HEK293 (cell line): ENCODE data around the gene PCDH8.

ENCODE experiments used
- GLI4 ChIP-seq: fragments of 450-650 bp; formaldehyde crosslinking; IDR thresholded peaks from 2 replicates; pipeline ENCODE4 v1.5.1; 2016; ENCODE audit warnings: missing biosample characterization, missing genetic modification characterization
- SCRT1 ChIP-seq: fragments of 450-650 bp; formaldehyde crosslinking; IDR thresholded peaks from 2 replicates; pipeline ENCODE4 v1.5.1; 2016; ENCODE audit warnings: missing biosample characterization, missing genetic modification characterization, borderline replicate concordance
- ZBTB17 ChIP-seq: fragments of 450-650 bp; formaldehyde crosslinking; IDR thresholded peaks from 2 replicates; pipeline ENCODE4 v1.5.1; 2016; ENCODE audit warnings: missing biosample characterization, missing genetic modification characterization
- ZNF19 ChIP-seq: fragments of 450-650 bp; formaldehyde crosslinking; IDR thresholded peaks from 2 replicates; pipeline ENCODE4; 2016; ENCODE audit warnings: missing biosample characterization, missing genetic modification characterization, low read depth
- ZNF274 ChIP-seq, 2 experiments: fragments of 200-500 bp in 1 of 2; fragments of 450-650 bp in 1 of 2; sonication (Bioruptor generic) in 1 of 2; formaldehyde crosslinking in 1 of 2; IDR thresholded peaks; 2 replicates each; pipeline versions ENCODE4 v1.5.1 to v1.6.1; 2014 to 2016; ENCODE audit warnings: borderline replicate concordance in 1 of 2, inconsistent platforms in 1 of 2, low read length in 1 of 2, missing biosample characterization in 1 of 2, missing genetic modification characterization in 1 of 2
- ZNF350 ChIP-seq: fragments of 450-650 bp; formaldehyde crosslinking; IDR thresholded peaks from 2 replicates; pipeline ENCODE4 v1.5.0; 2017; ENCODE audit warnings: missing biosample characterization, mild to moderate bottlenecking, missing genetic modification characterization
- ZNF354C ChIP-seq: fragments of 450-650 bp; formaldehyde crosslinking; IDR thresholded peaks from 2 replicates; pipeline ENCODE4 v1.5.1; 2016; ENCODE audit warnings: missing biosample characterization, missing genetic modification characterization, low read depth, borderline replicate concordance
- ZNF610 ChIP-seq: fragments of 450-650 bp; formaldehyde crosslinking; IDR thresholded peaks from 2 replicates; pipeline ENCODE4 v1.5.1; 2016; ENCODE audit warnings: missing biosample characterization, missing genetic modification characterization, borderline replicate concordance
- ZNF677 ChIP-seq: fragments of 450-650 bp; IDR thresholded peaks from 2 replicates; pipeline ENCODE4 v1.5.0; 2018; ENCODE audit warnings: missing biosample characterization, mild to moderate bottlenecking, missing genetic modification characterization, moderate library complexity
- ZNF837 ChIP-seq: fragments of 450-650 bp; formaldehyde crosslinking; IDR thresholded peaks from 2 replicates; pipeline ENCODE4 v1.5.1; 2016; ENCODE audit warnings: missing biosample characterization, missing genetic modification characterization
- TF ChIP-seq, protein P1 (sequence below): fragments of 450-650 bp; formaldehyde crosslinking; IDR thresholded peaks from 2 replicates; pipeline ENCODE4 v1.5.1; 2016; ENCODE audit warnings: missing biosample characterization, missing genetic modification characterization
- TF ChIP-seq, protein P2 (sequence below): fragments of 450-650 bp; formaldehyde crosslinking; IDR thresholded peaks from 2 replicates; pipeline ENCODE4 v1.5.1; 2016; ENCODE audit warnings: missing biosample characterization, missing genetic modification characterization
- TF ChIP-seq, protein P3 (sequence below): fragments of 450-650 bp; formaldehyde crosslinking; IDR thresholded peaks from 2 replicates; pipeline ENCODE4 v1.5.0; 2017; ENCODE audit warnings: missing biosample characterization, missing genetic modification characterization, borderline replicate concordance

DNA sequence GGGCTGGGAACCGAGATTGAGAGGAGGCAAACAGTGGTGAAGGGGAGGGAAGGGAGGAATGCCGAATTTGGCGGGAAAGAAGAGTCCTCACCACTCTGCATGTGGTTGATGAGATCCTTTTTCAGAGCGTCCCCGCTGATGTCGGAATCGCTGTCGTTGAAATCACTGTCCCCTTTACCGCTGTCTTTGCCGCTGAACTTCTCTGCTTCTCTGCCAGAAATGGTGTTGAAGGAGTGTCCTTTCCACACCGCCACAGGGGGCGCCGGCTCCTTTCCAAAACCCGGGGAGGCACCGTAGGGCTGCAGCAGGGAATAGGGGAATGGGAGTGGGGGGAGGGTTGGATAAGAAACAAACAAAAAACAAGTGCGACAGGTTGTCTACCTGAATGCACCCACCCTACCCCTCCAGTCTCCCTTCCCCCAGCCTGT is 3.1 kb downstream of the PCDH8 start:
- TF ChIP-seq, protein P1, sequence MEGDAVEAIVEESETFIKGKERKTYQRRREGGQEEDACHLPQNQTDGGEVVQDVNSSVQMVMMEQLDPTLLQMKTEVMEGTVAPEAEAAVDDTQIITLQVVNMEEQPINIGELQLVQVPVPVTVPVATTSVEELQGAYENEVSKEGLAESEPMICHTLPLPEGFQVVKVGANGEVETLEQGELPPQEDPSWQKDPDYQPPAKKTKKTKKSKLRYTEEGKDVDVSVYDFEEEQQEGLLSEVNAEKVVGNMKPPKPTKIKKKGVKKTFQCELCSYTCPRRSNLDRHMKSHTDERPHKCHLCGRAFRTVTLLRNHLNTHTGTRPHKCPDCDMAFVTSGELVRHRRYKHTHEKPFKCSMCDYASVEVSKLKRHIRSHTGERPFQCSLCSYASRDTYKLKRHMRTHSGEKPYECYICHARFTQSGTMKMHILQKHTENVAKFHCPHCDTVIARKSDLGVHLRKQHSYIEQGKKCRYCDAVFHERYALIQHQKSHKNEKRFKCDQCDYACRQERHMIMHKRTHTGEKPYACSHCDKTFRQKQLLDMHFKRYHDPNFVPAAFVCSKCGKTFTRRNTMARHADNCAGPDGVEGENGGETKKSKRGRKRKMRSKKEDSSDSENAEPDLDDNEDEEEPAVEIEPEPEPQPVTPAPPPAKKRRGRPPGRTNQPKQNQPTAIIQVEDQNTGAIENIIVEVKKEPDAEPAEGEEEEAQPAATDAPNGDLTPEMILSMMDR (tag by site-specific recombination): no peak
- TF ChIP-seq SCRT1 (tag by site-specific recombination): no peak
- TF ChIP-seq, protein P2, sequence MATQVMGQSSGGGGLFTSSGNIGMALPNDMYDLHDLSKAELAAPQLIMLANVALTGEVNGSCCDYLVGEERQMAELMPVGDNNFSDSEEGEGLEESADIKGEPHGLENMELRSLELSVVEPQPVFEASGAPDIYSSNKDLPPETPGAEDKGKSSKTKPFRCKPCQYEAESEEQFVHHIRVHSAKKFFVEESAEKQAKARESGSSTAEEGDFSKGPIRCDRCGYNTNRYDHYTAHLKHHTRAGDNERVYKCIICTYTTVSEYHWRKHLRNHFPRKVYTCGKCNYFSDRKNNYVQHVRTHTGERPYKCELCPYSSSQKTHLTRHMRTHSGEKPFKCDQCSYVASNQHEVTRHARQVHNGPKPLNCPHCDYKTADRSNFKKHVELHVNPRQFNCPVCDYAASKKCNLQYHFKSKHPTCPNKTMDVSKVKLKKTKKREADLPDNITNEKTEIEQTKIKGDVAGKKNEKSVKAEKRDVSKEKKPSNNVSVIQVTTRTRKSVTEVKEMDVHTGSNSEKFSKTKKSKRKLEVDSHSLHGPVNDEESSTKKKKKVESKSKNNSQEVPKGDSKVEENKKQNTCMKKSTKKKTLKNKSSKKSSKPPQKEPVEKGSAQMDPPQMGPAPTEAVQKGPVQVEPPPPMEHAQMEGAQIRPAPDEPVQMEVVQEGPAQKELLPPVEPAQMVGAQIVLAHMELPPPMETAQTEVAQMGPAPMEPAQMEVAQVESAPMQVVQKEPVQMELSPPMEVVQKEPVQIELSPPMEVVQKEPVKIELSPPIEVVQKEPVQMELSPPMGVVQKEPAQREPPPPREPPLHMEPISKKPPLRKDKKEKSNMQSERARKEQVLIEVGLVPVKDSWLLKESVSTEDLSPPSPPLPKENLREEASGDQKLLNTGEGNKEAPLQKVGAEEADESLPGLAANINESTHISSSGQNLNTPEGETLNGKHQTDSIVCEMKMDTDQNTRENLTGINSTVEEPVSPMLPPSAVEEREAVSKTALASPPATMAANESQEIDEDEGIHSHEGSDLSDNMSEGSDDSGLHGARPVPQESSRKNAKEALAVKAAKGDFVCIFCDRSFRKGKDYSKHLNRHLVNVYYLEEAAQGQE (tag by site-specific recombination): no peak
- TF ChIP-seq, protein P3, sequence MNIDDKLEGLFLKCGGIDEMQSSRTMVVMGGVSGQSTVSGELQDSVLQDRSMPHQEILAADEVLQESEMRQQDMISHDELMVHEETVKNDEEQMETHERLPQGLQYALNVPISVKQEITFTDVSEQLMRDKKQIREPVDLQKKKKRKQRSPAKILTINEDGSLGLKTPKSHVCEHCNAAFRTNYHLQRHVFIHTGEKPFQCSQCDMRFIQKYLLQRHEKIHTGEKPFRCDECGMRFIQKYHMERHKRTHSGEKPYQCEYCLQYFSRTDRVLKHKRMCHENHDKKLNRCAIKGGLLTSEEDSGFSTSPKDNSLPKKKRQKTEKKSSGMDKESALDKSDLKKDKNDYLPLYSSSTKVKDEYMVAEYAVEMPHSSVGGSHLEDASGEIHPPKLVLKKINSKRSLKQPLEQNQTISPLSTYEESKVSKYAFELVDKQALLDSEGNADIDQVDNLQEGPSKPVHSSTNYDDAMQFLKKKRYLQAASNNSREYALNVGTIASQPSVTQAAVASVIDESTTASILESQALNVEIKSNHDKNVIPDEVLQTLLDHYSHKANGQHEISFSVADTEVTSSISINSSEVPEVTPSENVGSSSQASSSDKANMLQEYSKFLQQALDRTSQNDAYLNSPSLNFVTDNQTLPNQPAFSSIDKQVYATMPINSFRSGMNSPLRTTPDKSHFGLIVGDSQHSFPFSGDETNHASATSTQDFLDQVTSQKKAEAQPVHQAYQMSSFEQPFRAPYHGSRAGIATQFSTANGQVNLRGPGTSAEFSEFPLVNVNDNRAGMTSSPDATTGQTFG (tag by site-specific recombination): no peak
- TF ChIP-seq ZNF350 (tag by site-specific recombination): no peak
- TF ChIP-seq ZNF677 (tag by site-specific recombination): no peak
- no peak for TF ChIP-seq GLI4 (tag by site-specific recombination)
- no peak for TF ChIP-seq ZNF837 (tag by site-specific recombination)
- no peak for TF ChIP-seq ZNF354C
- TF ChIP-seq ZBTB17 (tag by site-specific recombination): 0 out of 2 replicates have a peak, but pooled peaks have one; percentile 33
- TF ChIP-seq ZNF274 (IDR thresholded peaks at IDR 0.05; ENCODE audit: low read length): no peak
- TF ChIP-seq ZNF274 (tag by site-specific recombination; IDR thresholded peaks at IDR 0.05; ENCODE audit: borderline replicate concordance): no peak
- TF ChIP-seq ZNF610 (tag by site-specific recombination): no peak
- TF ChIP-seq ZNF19: no peak
